Measurements from ENCODE around the gene FYN.

- no peak for TF ChIP-seq EZH2 (IDR thresholded peaks at IDR 0.05)
- no peak for TF ChIP-seq POLR2AphosphoS5 (IDR thresholded peaks at IDR 0.05; ENCODE audit: borderline replicate concordance, low read depth, low read length)
- TF ChIP-seq FOXP2 (optimal IDR thresholded peaks at IDR 0.05; ENCODE audit: control extremely low read depth, extremely low read length, insufficient read depth): no peak
Observed at GRCh38 chr6:111743360-111743759, 129.9 kb downstream of the FYN start.
